ENCODE results near the gene STX1B. TPM values are rescaled to one million over a fixed set of nuclear protein-coding genes. Genes with fewer than 3 reads are reported as not detected.

STX1B gene
- total RNA-seq, 1 experiment from 2014 or later, result 11.0 TPM

DNA sequence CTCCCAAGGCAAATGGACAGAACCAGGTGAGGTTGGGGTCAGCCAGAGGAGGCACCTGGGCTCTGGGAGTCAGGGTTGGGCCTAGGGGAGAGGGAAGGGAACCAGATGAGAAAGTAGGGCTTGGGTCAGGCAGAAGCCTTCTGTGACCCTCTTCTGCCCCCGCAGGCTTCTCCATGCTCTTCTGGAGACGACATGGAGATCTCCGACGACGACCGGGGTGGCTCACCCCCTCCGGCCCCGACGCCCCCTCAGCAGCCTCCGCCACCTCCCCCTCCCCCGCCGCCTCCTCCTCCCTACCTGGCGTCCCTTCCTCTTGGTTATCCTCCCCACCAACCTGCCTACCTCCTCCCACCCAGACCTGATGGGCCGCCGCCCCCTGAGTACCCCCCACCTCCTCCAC lies 45.0 kb downstream of the STX1B start:
- H4K91ac ChIP-seq (ENCODE audit: insufficient read length, low read depth, low read length), result no peak overlapping the region
- no peak overlapping the region for H2BK20ac ChIP-seq (ENCODE audit: low read depth, low read length, poor library complexity, severe bottlenecking)
- no peak overlapping the region for H3K27ac ChIP-seq (ENCODE audit: insufficient read length, low read depth, low read length)
- no CpG with 5 or more reads among the region's 15 CpGs for WGBS (ENCODE audit: extremely low coverage, insufficient read length, low lambda C conversion rate)
- H3K79me2 ChIP-seq (ENCODE audit: insufficient read depth, low read length), result no peaks in the 10 kb centered on the region
- TF ChIP-seq, protein P1, sequence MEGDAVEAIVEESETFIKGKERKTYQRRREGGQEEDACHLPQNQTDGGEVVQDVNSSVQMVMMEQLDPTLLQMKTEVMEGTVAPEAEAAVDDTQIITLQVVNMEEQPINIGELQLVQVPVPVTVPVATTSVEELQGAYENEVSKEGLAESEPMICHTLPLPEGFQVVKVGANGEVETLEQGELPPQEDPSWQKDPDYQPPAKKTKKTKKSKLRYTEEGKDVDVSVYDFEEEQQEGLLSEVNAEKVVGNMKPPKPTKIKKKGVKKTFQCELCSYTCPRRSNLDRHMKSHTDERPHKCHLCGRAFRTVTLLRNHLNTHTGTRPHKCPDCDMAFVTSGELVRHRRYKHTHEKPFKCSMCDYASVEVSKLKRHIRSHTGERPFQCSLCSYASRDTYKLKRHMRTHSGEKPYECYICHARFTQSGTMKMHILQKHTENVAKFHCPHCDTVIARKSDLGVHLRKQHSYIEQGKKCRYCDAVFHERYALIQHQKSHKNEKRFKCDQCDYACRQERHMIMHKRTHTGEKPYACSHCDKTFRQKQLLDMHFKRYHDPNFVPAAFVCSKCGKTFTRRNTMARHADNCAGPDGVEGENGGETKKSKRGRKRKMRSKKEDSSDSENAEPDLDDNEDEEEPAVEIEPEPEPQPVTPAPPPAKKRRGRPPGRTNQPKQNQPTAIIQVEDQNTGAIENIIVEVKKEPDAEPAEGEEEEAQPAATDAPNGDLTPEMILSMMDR (conservative IDR thresholded peaks at IDR 0.05), result no peak
- H3K27me3 Mint-ChIP-seq (ENCODE audit: low read depth), result no peaks in the 10 kb centered on the region
- no peak overlapping the region for H3T11ph ChIP-seq (ENCODE audit: low read length)
- H3K4ac ChIP-seq (ENCODE audit: low read depth, low read length), result no peak overlapping the region
- no peak overlapping the region for H2AFZ ChIP-seq (ENCODE audit: low read length)
- no peak overlapping the region for H2BK120ac ChIP-seq (ENCODE audit: low read depth, low read length, poor library complexity, severe bottlenecking)
- no peak overlapping the region for H4K8ac ChIP-seq (replicated peaks; ENCODE audit: insufficient read length, low read depth, low read length)
- no peak overlapping the region for H2BK12ac ChIP-seq (ENCODE audit: insufficient read length, low read depth, low read length)
- no peaks in the 10 kb centered on the region for H3K9me3 Mint-ChIP-seq
- H3K9me3 ChIP-seq (ENCODE audit: control insufficient read depth, low read depth, low read length), result no peaks in the 10 kb centered on the region
- no peak overlapping the region for H3K27ac Mint-ChIP-seq
- no peaks in the 10 kb centered on the region for H3K27me3 ChIP-seq (ENCODE audit: insufficient read depth, low read length)
- no peak overlapping the region for H3K4me2 ChIP-seq (ENCODE audit: insufficient read depth, insufficient read length, low read length)
- no peak overlapping the region for H2BK15ac ChIP-seq (ENCODE audit: low read depth, low read length)
- no peak overlapping the region for H3K23ac ChIP-seq (ENCODE audit: insufficient read length, low read depth, low read length)
- H3K9ac ChIP-seq (ENCODE audit: extremely low read depth, insufficient read length, low read length), result no peak overlapping the region
- H3K4me1 ChIP-seq (ENCODE audit: insufficient read depth, low read length), result no peaks in the 10 kb centered on the region
- H3K4me1 Mint-ChIP-seq, result no peaks in the 10 kb centered on the region; a peak in 1 of 4 replicates
- H3K18ac ChIP-seq (ENCODE audit: insufficient read length, low read depth, low read length), result no peak overlapping the region
- H3K23me2 ChIP-seq (ENCODE audit: insufficient read length, low read depth, low read length, poor library complexity, severe bottlenecking), result no peaks in the 10 kb centered on the region
- H3K79me1 ChIP-seq (ENCODE audit: insufficient read depth, low read depth, low read length, poor library complexity, severe bottlenecking), result no peaks in the 10 kb centered on the region
- no peaks in the 10 kb centered on the region for H4K20me1 ChIP-seq (ENCODE audit: control insufficient read depth, insufficient read depth, insufficient read length)
- no peak overlapping the region for H4K5ac ChIP-seq (ENCODE audit: insufficient read length, low read depth, low read length)
- no peak overlapping the region for H3K56ac ChIP-seq (ENCODE audit: insufficient read length, low read depth, low read length)
- H3K14ac ChIP-seq (ENCODE audit: insufficient read depth, low read length), result no peak overlapping the region
- H3K36me3 Mint-ChIP-seq (ENCODE audit: insufficient read depth in 1 of 3, low read depth in 3 of 3), result peaks cover 52 to 86% (median 83%) of the 10 kb centered on the region in 3 experiments
- H3K4me3 Mint-ChIP-seq, result no peak overlapping the region
- DNase-seq, result no peak
- H2BK5ac ChIP-seq (ENCODE audit: insufficient read length, low read length), result no peak overlapping the region
- H2AK5ac ChIP-seq (ENCODE audit: insufficient read length, low read length), result no peak overlapping the region
